ENCODE measurements around the gene IQCE.

GRCh38 chr7:2640846-2641316, 82.1 kb downstream of the IQCE start:
- TF ChIP-seq SUZ12 (IDR thresholded peaks at IDR 0.05), result no peak
- TF ChIP-seq, protein P1, sequence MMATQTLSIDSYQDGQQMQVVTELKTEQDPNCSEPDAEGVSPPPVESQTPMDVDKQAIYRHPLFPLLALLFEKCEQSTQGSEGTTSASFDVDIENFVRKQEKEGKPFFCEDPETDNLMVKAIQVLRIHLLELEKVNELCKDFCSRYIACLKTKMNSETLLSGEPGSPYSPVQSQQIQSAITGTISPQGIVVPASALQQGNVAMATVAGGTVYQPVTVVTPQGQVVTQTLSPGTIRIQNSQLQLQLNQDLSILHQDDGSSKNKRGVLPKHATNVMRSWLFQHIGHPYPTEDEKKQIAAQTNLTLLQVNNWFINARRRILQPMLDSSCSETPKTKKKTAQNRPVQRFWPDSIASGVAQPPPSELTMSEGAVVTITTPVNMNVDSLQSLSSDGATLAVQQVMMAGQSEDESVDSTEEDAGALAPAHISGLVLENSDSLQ (IDR thresholded peaks at IDR 0.05), result no peak
- TF ChIP-seq TARDBP (IDR thresholded peaks at IDR 0.05), result no peak
- no peak for TF ChIP-seq CTBP1 (IDR thresholded peaks at IDR 0.05; ENCODE audit: borderline replicate concordance)
